Measurements from ENCODE around the gene KCNK16.

Gene KCNK16

GRCh38 chr6:39366931-39367618 is 44.6 kb upstream of the KCNK16 start:
- no peak overlapping the region for H3K27ac ChIP-seq (ENCODE audit: low read length, poor library complexity, severe bottlenecking)
- H2BK15ac ChIP-seq (ENCODE audit: low read depth, poor library complexity, severe bottlenecking): no peak overlapping the region
- peak overlapping the region in 1 of 2 experiments; percentile 38 for H2BK12ac ChIP-seq (ENCODE audit: low read length in 2 of 2)
- H3K4ac ChIP-seq (ENCODE audit: low read depth in 1 of 2, low read length in 2 of 2): peak overlapping the region in 1 of 2 experiments; percentile 35
- H3K79me1 ChIP-seq (replicated peaks; ENCODE audit: low read length, poor library complexity, severe bottlenecking): no peaks in the 10 kb centered on the region
- no peak overlapping the region for H3K18ac ChIP-seq (ENCODE audit: low read depth in 1 of 2, low read length in 2 of 2)
- no peak overlapping the region for H3K4me3 ChIP-seq (ENCODE audit: insufficient read depth in 1 of 2, low read depth in 1 of 2, low read length in 2 of 2)
- no peak overlapping the region for H2BK120ac ChIP-seq (ENCODE audit: low read depth, low read length)
- H2BK5ac ChIP-seq (ENCODE audit: low read depth, low read length, poor library complexity, severe bottlenecking): no peak overlapping the region
- H2AFZ ChIP-seq (ENCODE audit: low read depth, low read length): no peak overlapping the region
- no peaks in the 10 kb centered on the region for H3K36me3 ChIP-seq (ENCODE audit: control insufficient read depth in 1 of 2, insufficient read depth in 2 of 2, low read depth in 1 of 2, low read length in 2 of 2)
- H3K27me3 ChIP-seq (ENCODE audit: control insufficient read depth in 1 of 2, insufficient read depth in 1 of 2, low read length in 2 of 2): no peaks in the 10 kb centered on the region
- no peak overlapping the region for H3K9ac ChIP-seq (ENCODE audit: low read length)
- H3K4me2 ChIP-seq (ENCODE audit: low read length, poor library complexity, severe bottlenecking): no peak overlapping the region
- no peak overlapping the region for H2AK5ac ChIP-seq (ENCODE audit: low read length, severe bottlenecking)
- no peaks in the 10 kb centered on the region for H3K9me3 ChIP-seq (ENCODE audit: control insufficient read depth, low read length)
- DNase-seq: peak; percentile 36
- no peak overlapping the region for H4K91ac ChIP-seq (ENCODE audit: low read length)
- no peak overlapping the region for H4K8ac ChIP-seq (ENCODE audit: low read length)
- peaks cover 9% of the 10 kb centered on the region for H3K4me1 ChIP-seq (ENCODE audit: control insufficient read depth, insufficient read depth, low read depth, low read length)
- 92% methylated on average over 9 of the region's 9 CpGs for WGBS
- no peak overlapping the region for H3K23ac ChIP-seq (ENCODE audit: low read length in 2 of 2)
- H3K14ac ChIP-seq (ENCODE audit: low read length in 2 of 2): no peak overlapping the region

- Histone ChIP-seq H3K79me1 (replicated peaks; ENCODE audit: low read length, poor library complexity, severe bottlenecking) (no peaks in the 10 kb centered on the region), H2BK12ac (ENCODE audit: low read length in 2 of 2) (peak overlapping the region; percentile 8 to 23), H3K23ac (ENCODE audit: low read length in 2 of 2) (no peak overlapping the region), H3K4ac (ENCODE audit: low read depth in 1 of 2, low read length in 2 of 2) (peak overlapping the region; percentile 37 to 38), H4K8ac (ENCODE audit: low read length) (peak overlapping the region; percentile 62), H3K27me3 (ENCODE audit: control insufficient read depth in 1 of 2, insufficient read depth in 1 of 2, low read length in 2 of 2) (no peaks in the 10 kb centered on the region), H3K4me2 (ENCODE audit: low read length, poor library complexity, severe bottlenecking) (no peak overlapping the region), H2AFZ (ENCODE audit: low read depth, low read length) (no peak overlapping the region), H3K27ac (ENCODE audit: low read length, poor library complexity, severe bottlenecking) (no peak overlapping the region), H3K4me3 (ENCODE audit: insufficient read depth in 1 of 2, low read depth in 1 of 2, low read length in 2 of 2) (no peak overlapping the region), H3K36me3 (ENCODE audit: control insufficient read depth in 1 of 2, insufficient read depth in 2 of 2, low read depth in 1 of 2, low read length in 2 of 2) (no peaks in the 10 kb centered on the region), H3K9ac (ENCODE audit: low read length) (peak overlapping the region; percentile 23), H3K9me3 (ENCODE audit: control insufficient read depth, low read length) (no peaks in the 10 kb centered on the region), H2BK120ac (ENCODE audit: low read depth, low read length) (no peak overlapping the region), H2BK15ac (ENCODE audit: low read depth, poor library complexity, severe bottlenecking) (peak overlapping the region; percentile 44), H2BK5ac (ENCODE audit: low read depth, low read length, poor library complexity, severe bottlenecking) (no peak overlapping the region), H4K91ac (ENCODE audit: low read length) (peak overlapping the region; percentile 65), H3K14ac (ENCODE audit: low read length in 2 of 2) (peak overlapping the region in 1 of 2 experiments; percentile 62), H2AK5ac (ENCODE audit: low read length, severe bottlenecking) (no peak overlapping the region), H3K18ac (ENCODE audit: low read depth in 1 of 2, low read length in 2 of 2) (peak overlapping the region; percentile 40 to 72), H3K4me1 (ENCODE audit: control insufficient read depth, insufficient read depth, low read depth, low read length) (peaks cover 10% of the 10 kb centered on the region)
- peak; percentile 87 for DNase-seq
- WGBS: 69% methylated on average over 13 of the region's 13 CpGs
Observed at GRCh38 chr6:39365281-39366074, 43.0 kb upstream of the KCNK16 start.

GRCh38 chr6:39363280-39363679 is 40.8 kb upstream of the KCNK16 start:
- Histone ChIP-seq H3K9ac (ENCODE audit: low read length) (no peak overlapping the region), H2BK15ac (ENCODE audit: low read depth, poor library complexity, severe bottlenecking) (no peak overlapping the region), H3K23ac (ENCODE audit: low read length in 2 of 2) (no peak overlapping the region), H4K8ac (ENCODE audit: low read length) (no peak overlapping the region), H2BK120ac (ENCODE audit: low read depth, low read length) (no peak overlapping the region), H3K4me1 (ENCODE audit: control insufficient read depth, insufficient read depth, low read depth, low read length) (peaks cover 12% of the 10 kb centered on the region), H3K18ac (ENCODE audit: low read depth in 1 of 2, low read length in 2 of 2) (peak overlapping the region in 1 of 2 experiments; percentile 77), H3K79me1 (replicated peaks; ENCODE audit: low read length, poor library complexity, severe bottlenecking) (no peaks in the 10 kb centered on the region), H3K4me3 (ENCODE audit: insufficient read depth in 1 of 2, low read depth in 1 of 2, low read length in 2 of 2) (no peak overlapping the region), H2BK12ac (ENCODE audit: low read length in 2 of 2) (peak overlapping the region; percentile 80 to 91), H2BK5ac (ENCODE audit: low read depth, low read length, poor library complexity, severe bottlenecking) (no peak overlapping the region), H2AFZ (ENCODE audit: low read depth, low read length) (no peak overlapping the region), H3K4me2 (ENCODE audit: low read length, poor library complexity, severe bottlenecking) (no peak overlapping the region), H3K36me3 (ENCODE audit: control insufficient read depth in 1 of 2, insufficient read depth in 2 of 2, low read depth in 1 of 2, low read length in 2 of 2) (no peaks in the 10 kb centered on the region), H3K27ac (ENCODE audit: low read length, poor library complexity, severe bottlenecking) (no peak overlapping the region), H3K9me3 (ENCODE audit: control insufficient read depth, low read length) (no peaks in the 10 kb centered on the region), H2AK5ac (ENCODE audit: low read length, severe bottlenecking) (no peak overlapping the region), H3K27me3 (ENCODE audit: control insufficient read depth in 1 of 2, insufficient read depth in 1 of 2, low read length in 2 of 2) (no peaks in the 10 kb centered on the region), H4K91ac (ENCODE audit: low read length) (peak overlapping the region; percentile 25), H3K4ac (ENCODE audit: low read depth in 1 of 2, low read length in 2 of 2) (no peak overlapping the region), H3K14ac (ENCODE audit: low read length in 2 of 2) (no peak overlapping the region)
- WGBS: 90% methylated on average over 7 of the region's 8 CpGs
- no peak for DNase-seq

GRCh38 chr6:39362487-39362865 is 40.0 kb upstream of the KCNK16 start:
- Histone ChIP-seq H2BK12ac (ENCODE audit: low read length in 2 of 2) (peak overlapping the region in 1 of 2 experiments; percentile 54), H3K23ac (ENCODE audit: low read length in 2 of 2) (no peak overlapping the region), H3K9me3 (ENCODE audit: control insufficient read depth, low read length) (no peaks in the 10 kb centered on the region), H3K4me2 (ENCODE audit: low read length, poor library complexity, severe bottlenecking) (no peak overlapping the region), H4K8ac (ENCODE audit: low read length) (peak overlapping the region; percentile 69), H3K4me3 (ENCODE audit: insufficient read depth in 1 of 2, low read depth in 1 of 2, low read length in 2 of 2) (no peak overlapping the region), H3K14ac (ENCODE audit: low read length in 2 of 2) (no peak overlapping the region), H2AFZ (ENCODE audit: low read depth, low read length) (peak overlapping the region; percentile 39), H2AK5ac (ENCODE audit: low read length, severe bottlenecking) (no peak overlapping the region), H3K79me1 (replicated peaks; ENCODE audit: low read length, poor library complexity, severe bottlenecking) (no peaks in the 10 kb centered on the region), H3K9ac (ENCODE audit: low read length) (no peak overlapping the region), H2BK120ac (ENCODE audit: low read depth, low read length) (no peak overlapping the region), H3K27me3 (ENCODE audit: control insufficient read depth in 1 of 2, insufficient read depth in 1 of 2, low read length in 2 of 2) (no peaks in the 10 kb centered on the region), H2BK5ac (ENCODE audit: low read depth, low read length, poor library complexity, severe bottlenecking) (no peak overlapping the region), H3K27ac (ENCODE audit: low read length, poor library complexity, severe bottlenecking) (no peak overlapping the region), H3K18ac (ENCODE audit: low read depth in 1 of 2, low read length in 2 of 2) (peak overlapping the region in 1 of 2 experiments; percentile 29), H3K4me1 (ENCODE audit: control insufficient read depth, insufficient read depth, low read depth, low read length) (peaks cover 14% of the 10 kb centered on the region), H3K36me3 (ENCODE audit: control insufficient read depth in 1 of 2, insufficient read depth in 2 of 2, low read depth in 1 of 2, low read length in 2 of 2) (no peaks in the 10 kb centered on the region), H4K91ac (ENCODE audit: low read length) (peak overlapping the region; percentile 66), H2BK15ac (ENCODE audit: low read depth, poor library complexity, severe bottlenecking) (no peak overlapping the region), H3K4ac (ENCODE audit: low read depth in 1 of 2, low read length in 2 of 2) (peak overlapping the region in 1 of 2 experiments; percentile 42)
- peak; percentile 74 for DNase-seq
- WGBS: 28% methylated on average over 3 of the region's 3 CpGs
